ENCODE measurements around the gene NHSL2.

GRCh38 chrX:72086995-72087394, 176.3 kb downstream of the NHSL2 start:
- TF ChIP-seq CTCF (conservative IDR thresholded peaks at IDR 0.05; ENCODE audit: low read depth, low read length) (no peak), EZH2 (IDR thresholded peaks at IDR 0.05; ENCODE audit: low read length, unreplicated experiment) (no peak)
